Stimulated activated CD4-positive, alpha-beta T cell treated with anti-CD3 and anti-CD28 coated beads, Interleukin-4, amount 100 ng/mL, for 4 hours (primary cell): Measurements from ENCODE around the gene CRNN.

Experiments used
- DNase-seq, 2 experiments: peaks; one replicate each; pipeline ENCODE4 v3.0.0-alpha.2; 2020

CRNN gene

GRCh38 chr1:152413909-152414308, at the start of gene CRNN:
Gene CRNN, minus strand, starts transcription at chr1:152414263. Its CDS starts 2,030 bp downstream, at chr1:152412233.
- DNase-seq: no peak

- no peak for DNase-seq
Observed at GRCh38 chr1:152462636-152463035, 48.6 kb upstream of the CRNN start.

- peak; percentile 35 to 36 for DNase-seq
Observed at GRCh38 chr1:152461544-152461943, 47.5 kb upstream of the CRNN start.

GRCh38 chr1:152460529-152460899, 46.5 kb upstream of the CRNN start:
- DNase-seq: no peak

- DNase-seq: peak; percentile 65 to 69
Observed at GRCh38 chr1:152459596-152460528, 45.8 kb upstream of the CRNN start.

- peak; percentile 73 for DNase-seq
Observed at GRCh38 chr1:152458384-152459185, 44.5 kb upstream of the CRNN start.

- no peak for DNase-seq
Observed at GRCh38 chr1:152457561-152457960, 43.5 kb upstream of the CRNN start.

GRCh38 chr1:152457071-152457470, 43.0 kb upstream of the CRNN start:
- DNase-seq: no peak

GRCh38 chr1:152451254-152451653, 37.2 kb upstream of the CRNN start:
- DNase-seq: no peak

GRCh38 chr1:152449661-152450060, 35.6 kb upstream of the CRNN start:
- no peak for DNase-seq

- DNase-seq: no peak
Observed at GRCh38 chr1:152448496-152448895, 34.4 kb upstream of the CRNN start.

GRCh38 chr1:152448095-152448494, 34.0 kb upstream of the CRNN start:
- no peak for DNase-seq

GRCh38 chr1:152447484-152447883, 33.4 kb upstream of the CRNN start:
- no peak for DNase-seq

- DNase-seq: no peak
Observed at GRCh38 chr1:152444045-152444444, 30.0 kb upstream of the CRNN start.

- DNase-seq: no peak
Observed at GRCh38 chr1:152442765-152443164, 28.7 kb upstream of the CRNN start.

GRCh38 chr1:152442301-152442700, 28.2 kb upstream of the CRNN start:
- no peak for DNase-seq

GRCh38 chr1:152441756-152442155, 27.7 kb upstream of the CRNN start:
- no peak for DNase-seq

GRCh38 chr1:152440635-152441471, 26.8 kb upstream of the CRNN start:
- peak; percentile 48 to 56 for DNase-seq

GRCh38 chr1:152436593-152437496, 22.8 kb upstream of the CRNN start:
- no peak for DNase-seq

GRCh38 chr1:152427458-152427857, 13.4 kb upstream of the CRNN start:
- DNase-seq: no peak

- no peak for DNase-seq
Observed at GRCh38 chr1:152426731-152427130, 12.7 kb upstream of the CRNN start.

GRCh38 chr1:152419917-152420316, 5.9 kb upstream of the CRNN start:
- no peak for DNase-seq
